ENCODE measurements around the gene KIF1C.
"Not testable (repeated sequence)": the region's sequence is repeated elsewhere in the genome, so short reads cannot be mapped to it uniquely, and the experiment has no call there.

DNA sequence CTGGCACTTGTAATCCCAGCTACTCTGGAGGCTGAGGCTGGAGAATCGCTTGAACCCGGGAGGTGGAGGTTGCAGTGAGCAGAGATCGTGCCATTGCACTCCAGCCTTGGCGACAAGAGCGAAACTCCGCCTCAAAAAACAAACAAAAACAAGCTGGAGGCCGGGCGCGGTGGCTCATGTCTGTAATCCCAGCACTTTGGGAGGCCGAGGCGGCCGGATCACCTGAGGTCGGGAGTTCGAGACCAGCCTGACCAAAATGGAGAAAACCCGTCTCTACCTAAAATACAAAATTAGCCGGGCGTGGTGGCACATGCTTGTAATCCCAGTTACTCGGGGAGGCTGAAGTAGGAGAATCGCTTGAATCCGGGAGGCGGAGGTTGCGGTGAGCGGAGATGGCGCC is 79.5 kb downstream of the KIF1C start:
- not testable (repeated sequence) for TF ChIP-seq ZNF664 (tag by site-specific recombination; IDR thresholded peaks at IDR 0.05); ZNF311 (tag by site-specific recombination; IDR thresholded peaks at IDR 0.05; ENCODE audit: borderline replicate concordance); CTCF (tag by site-specific recombination; IDR thresholded peaks at IDR 0.05); YY1 (tag by site-specific recombination; IDR thresholded peaks at IDR 0.05); ZNF175 (tag by site-specific recombination; IDR thresholded peaks at IDR 0.05)
